ENCODE data around the gene FOXC2.
A peak's percentile ranks its signal among the peaks of the same experiment; 100 is the strongest.

Gene FOXC2
- total RNA-seq, result 0 to 0.04 reads per million in 2 donors

GRCh38 chr16:86566601-86566965 is at the start of gene FOXC2:
FOXC2 (plus strand) TSS chr16:86566829; CDS start chr16:86567336, 507 bp downstream.
- DNase-seq, result no peak

GRCh38 chr16:86517033-86517432 is 49.6 kb upstream of the FOXC2 start:
- DNase-seq, result no peak

GRCh38 chr16:86517652-86518258 is 48.9 kb upstream of the FOXC2 start:
- DNase-seq, result no peak

GRCh38 chr16:86519007-86519648 is 47.5 kb upstream of the FOXC2 start:
- DNase-seq, result no peak

GRCh38 chr16:86519649-86520316 is 46.8 kb upstream of the FOXC2 start:
- DNase-seq, result peak; percentile 22

DNA sequence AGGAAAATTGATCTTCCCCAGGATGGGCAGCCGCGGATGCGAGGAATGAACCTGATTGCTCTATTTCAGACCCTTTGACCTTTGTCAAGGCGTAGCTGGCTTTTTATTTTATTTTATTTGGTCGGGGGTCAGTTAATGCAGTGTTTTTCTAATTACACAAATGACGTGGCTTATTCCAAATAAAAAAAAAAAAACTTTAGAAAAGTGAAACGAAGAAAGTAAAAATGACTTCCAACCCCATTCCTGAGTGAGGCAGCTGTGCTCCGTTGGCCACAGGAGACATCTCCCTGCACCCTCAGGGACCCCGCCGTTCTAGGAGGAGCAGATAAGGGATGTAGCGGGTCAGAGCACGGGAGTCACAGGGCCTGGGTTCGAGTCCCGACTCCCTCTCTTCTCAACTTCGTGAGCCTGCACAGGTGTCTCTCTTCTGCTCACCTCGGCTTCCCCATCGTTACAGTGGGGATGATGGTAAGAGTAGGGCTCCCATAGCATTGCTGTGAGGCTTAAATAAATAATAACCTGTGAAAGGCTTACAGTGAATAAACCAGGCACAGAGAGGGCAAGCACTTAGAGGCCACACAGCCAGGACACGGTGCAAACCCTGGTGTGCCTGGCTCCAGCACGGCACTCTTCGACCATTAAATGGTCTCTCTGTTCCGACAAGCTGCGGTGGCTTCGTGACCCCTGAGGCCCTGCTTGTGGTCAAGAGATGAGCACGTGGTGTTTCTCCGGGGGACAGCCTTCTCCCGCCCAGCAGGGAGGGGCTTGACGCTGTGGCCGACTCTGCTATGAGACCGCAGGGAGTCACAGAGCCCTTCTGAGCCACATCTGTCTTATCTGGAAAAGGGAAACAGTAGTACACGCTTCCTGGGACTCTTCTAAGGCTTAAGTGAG is 46.1 kb upstream of the FOXC2 start:
- no peak for DNase-seq

DNA sequence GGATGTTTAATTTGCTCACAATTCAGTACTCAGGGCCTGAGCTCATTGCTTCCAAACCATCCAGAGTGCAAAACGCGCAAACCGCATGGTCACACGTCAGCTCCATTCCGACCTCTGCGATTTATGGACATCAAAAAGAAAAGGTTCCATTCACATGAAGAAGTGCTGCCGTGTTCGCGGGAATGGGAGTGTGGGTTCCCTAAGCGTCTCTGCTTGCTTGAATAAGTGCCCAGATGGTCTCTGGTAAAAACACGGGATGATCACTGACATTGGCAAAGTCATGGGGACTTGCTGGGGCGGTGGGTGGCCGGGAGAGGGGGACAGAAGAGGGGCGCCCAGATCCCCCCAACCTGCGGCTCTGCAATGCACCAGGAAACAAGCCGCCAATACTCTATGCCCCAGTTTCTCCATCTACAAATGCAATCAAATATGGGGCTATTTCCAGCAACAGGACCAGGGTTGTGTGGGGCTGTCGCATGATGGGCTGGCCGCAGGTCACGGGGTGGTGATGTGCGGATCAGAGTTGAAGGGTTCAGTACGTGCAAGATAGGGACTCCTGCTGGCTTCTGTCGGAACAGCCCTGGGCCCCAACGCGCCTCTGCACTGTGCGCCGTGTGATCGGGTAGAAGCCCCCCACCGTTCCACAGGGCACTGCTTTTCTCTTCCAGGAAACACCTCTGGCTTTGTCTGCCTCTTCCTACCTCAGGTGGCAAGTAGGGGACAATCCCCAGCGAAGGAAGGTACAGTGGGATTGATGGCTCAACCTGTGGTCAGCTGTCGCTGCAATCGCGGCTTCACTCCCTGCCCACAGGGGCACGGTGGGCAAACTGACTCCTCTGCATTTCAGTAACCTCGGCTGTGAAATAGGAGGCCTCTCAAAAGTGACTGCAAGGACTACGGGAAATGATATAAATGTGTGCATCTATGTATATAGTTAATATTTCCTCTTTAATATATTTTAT is 45.1 kb upstream of the FOXC2 start:
- no peak for DNase-seq

GRCh38 chr16:86522634-86523033 is 44.0 kb upstream of the FOXC2 start:
- DNase-seq, result no peak

- DNase-seq, result no peak
Measured at GRCh38 chr16:86523166-86523740, 43.4 kb upstream of the FOXC2 start.

DNA sequence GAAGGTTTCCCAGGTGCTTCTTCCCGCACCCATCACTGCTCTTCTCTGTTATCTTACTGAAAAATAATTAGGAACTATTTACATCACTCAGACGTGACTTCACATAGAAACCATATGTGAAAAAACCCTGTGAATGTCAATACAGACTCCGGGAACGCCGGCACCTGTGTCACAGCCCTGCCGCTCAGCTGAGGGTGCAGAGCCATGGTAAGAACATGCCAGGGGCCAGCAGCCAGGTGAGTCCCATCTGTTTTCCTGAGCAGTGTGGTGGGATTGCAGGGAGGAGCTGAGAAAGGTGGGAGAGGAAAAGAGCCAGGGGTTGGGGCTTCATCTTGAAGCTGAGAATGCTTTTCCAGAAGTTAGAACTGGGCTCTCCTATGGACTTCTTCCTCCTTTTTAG is 42.6 kb upstream of the FOXC2 start:
- no peak for DNase-seq

DNA sequence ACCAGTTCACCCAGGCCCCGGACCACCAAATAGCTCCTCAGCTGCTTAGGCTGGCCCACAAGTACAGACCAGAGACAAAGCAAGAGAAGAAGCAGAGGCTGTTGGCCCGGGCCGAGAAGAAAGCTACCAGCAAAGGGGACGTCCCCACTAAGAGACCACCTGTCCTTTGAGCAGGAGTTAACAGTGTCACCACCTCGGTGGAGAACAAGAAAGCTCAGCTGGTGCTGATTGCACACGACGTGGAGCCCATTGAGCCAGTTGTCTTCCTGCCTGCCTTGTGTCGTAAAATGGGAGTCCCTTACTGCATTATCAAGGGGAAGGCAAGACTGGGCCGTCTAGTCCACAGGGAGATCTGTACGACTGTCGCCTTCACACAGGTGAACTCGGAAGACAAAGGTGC is 40.9 kb upstream of the FOXC2 start:
- DNase-seq, result no peak

DNA sequence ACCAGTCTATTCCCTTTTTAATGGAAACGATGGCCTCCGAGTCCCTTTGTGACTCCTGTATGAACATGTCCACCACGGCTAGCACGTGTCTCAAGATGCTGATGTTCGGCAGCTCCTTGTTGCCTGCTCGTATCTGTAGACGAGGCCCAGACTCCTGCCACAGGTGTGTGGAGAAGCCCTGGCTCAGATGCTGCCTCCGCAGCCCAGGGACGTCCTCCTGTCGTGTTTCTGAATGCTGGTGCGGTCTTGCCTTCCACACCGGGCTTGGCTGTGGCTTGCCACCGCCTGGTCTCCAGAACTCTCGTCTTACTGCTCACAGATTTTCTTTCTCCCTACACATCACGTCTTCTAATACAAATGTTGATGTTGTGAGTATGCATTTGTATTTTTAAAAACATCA is 39.3 kb upstream of the FOXC2 start:
- no peak for DNase-seq

DNA sequence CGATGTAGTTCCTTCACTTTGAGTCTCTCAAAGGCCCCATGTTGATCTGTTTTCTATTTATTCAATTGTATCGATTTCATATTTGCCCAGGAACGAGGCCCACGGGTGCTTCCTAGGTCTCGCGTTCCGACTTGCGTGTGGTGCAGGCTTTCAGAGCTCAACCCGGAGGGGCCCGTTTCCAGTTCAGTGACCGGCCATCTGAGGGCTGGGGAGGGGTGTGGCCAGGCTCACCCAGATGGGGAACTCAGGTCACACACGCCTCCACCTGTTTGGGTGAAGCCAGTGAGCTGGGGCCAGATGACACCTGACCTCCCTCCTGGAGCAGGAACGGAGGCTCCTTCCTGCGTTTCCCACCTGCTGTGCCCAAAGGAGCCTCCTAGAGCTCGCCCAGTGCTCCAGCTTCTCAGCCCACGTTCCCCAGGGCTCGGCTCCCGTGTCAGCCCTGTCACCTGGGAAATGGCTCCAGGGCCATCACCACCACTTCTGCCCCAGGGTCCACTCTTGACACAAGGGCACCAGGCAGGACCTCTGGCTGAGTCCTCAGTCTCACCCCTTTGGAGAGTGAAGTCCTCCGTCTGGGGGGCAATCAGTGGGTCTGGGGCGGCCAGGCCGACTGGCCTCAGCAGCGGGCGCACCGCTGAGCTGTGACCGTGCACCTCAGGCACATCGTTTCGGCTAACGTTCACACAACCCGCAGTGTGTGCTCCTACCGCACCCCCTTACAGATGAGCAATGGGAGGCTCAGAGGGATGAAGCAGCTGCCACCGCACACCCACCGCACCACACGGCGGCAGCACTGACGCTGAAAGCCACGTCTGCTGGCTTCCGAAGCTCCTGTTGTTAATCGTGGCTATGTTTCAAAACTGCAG is 38.3 kb upstream of the FOXC2 start:
- DNase-seq, result no peak

GRCh38 chr16:86529160-86529559 is 37.5 kb upstream of the FOXC2 start:
- no peak for DNase-seq

- no peak for DNase-seq
Measured at GRCh38 chr16:86530251-86531190, 36.1 kb upstream of the FOXC2 start.

- no peak for DNase-seq
Measured at GRCh38 chr16:86531191-86531545, 35.5 kb upstream of the FOXC2 start.

DNA sequence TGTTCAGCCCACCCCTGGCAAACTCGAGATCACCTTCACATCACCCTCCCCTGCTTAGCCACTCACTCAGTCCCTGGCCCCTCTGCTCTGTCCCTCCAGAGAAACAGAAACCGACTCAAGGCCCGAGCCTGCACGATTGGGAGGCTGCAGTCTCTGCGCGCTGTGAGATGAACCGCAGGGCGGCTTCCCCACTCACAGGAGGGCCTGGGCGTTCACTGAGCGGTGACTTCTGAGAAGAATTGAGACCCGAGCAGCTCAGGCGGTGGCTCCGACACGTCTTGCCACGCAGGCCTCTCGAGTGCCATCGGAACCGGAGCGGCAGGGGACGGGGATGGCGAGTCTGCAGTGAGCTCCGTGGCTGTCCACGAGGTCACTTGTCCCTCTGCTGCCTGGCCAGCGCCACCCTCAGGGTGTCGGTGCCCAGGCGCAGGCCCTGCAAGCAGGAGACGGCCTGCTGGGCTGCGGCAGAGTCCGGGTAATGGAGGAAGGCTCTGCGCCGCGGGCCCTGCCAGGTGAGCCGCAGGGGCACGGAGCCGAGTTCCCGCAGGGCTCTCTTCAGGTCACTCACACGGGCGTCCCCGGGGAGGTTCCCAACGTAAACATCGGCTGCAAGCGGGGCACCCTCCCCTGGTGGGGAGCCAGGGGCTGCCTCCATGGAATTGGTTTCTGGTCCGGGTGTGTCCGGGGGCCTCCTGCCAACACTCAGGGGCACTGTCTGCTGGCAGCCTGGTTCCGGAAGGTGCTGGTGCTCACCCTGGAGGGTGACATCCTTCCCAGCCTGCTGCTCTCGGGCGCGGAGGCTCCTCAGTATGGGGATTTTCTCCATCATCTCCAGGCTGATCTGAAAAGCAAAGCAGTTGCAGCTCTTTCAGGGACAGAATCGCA is 34.7 kb upstream of the FOXC2 start:
- DNase-seq, result no peak

DNA sequence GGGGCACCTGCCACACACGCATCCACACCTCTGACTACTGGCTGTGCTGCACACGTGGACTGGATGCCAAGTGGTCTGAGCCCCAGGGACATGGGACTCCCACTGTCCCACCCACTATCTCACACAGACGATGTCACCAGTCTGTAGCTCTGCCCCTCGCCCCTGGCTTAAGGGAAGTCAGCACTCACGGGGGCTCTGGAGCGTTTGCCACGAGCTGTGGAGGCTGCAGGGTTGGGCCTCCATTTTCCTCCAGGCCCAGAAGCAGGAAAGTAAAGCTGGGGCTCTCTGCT is 34.2 kb upstream of the FOXC2 start:
- no peak for DNase-seq

DNA sequence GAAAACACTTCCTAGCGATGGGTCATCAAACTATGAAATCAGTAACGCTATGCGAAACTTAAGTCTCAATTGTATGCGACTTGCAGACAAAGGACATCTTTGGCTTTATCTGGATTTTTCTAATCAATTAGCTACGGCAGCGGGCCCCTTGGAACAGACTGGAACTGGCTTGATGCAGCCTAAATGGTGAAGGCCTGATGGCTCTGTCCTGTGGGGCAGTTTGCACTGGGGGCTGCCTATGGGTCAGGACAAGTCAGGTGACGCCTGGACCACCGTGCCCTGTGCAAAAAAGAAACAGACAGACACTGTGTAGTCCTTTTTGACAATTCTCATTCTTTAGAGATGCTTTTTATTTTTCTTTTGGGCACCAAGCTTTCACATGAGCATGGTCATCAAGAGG is 33.6 kb upstream of the FOXC2 start:
- DNase-seq, result no peak

Measured in activated gamma-delta T cell (primary cell).